GM18517 (cell line): ENCODE data around the gene LATS1.
"Not testable (repeated sequence)": the region's sequence is repeated elsewhere in the genome, so short reads cannot be mapped to it uniquely, and the experiment has no call there.

Experiments used
- ATAC-seq: cut with Tn5 transposase; IDR thresholded peaks from one replicate; pipeline ENCODE4 v1.9.1; 2021; ENCODE audit warnings: mild to moderate bottlenecking, moderate library complexity; ENCODE audit not compliant: unreplicated experiment

The LATS1 gene

GRCh38 chr6:149680503-149680902 lies 37.4 kb downstream of the LATS1 start:
- ATAC-seq: no peak

DNA sequence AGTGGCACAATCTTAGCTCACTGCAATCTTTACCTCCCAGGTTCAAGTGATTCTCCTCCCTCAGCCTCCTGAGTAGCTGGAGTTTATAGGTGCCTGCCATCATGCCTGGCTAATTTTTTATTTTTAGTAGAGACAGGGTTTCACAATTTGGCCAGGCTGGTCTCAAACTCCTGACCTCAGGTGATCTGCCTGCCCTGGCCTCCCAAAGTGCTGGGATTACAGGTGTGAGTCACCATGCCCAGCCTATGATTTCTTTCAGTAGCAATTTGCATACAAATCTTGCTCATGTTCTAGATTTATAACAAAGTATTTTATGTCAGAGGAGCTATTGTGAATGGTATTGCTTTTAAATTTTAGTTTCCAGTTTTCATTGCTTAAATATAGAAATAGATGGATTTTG lies 45.6 kb downstream of the LATS1 start:
- not testable (repeated sequence) for ATAC-seq

DNA sequence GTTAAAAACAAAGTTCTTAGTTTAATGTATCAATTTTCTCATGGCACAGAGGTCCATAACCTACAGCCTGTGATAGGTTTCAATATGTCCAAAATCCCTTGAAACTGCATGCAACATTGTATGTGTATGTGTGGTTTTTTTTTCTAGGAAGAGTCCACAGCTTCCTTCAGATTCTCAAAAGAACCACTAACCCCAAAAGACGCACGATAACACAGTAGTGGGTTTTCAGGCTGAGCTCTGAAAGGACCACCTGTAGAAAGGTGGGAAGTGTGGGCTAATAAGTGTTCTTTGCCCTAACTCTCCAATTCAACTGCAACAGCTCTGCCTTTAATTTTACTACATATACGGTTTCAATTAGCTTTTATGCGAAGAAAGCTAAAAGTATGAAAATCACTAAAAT lies 57.9 kb downstream of the LATS1 start:
- ATAC-seq: no peak

DNA sequence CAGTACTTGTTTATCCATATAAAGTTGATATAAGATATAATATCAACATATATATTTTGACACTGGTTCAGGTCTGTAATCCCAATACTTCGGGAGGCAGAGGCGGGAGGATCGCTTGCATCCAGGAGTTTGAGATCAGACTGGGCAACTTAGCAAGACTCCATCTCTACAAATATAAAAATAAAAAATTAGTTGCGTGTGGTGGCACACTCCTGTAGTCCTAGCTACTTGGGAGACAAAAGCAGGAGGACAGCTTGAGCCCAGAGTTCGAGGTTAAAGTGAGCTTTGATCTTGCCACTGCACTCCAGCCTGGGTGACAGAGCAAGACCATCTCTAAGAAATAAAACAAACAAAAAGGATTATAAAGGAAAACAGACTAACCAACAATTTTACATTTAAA lies 60.5 kb downstream of the LATS1 start:
- no peak for ATAC-seq

DNA sequence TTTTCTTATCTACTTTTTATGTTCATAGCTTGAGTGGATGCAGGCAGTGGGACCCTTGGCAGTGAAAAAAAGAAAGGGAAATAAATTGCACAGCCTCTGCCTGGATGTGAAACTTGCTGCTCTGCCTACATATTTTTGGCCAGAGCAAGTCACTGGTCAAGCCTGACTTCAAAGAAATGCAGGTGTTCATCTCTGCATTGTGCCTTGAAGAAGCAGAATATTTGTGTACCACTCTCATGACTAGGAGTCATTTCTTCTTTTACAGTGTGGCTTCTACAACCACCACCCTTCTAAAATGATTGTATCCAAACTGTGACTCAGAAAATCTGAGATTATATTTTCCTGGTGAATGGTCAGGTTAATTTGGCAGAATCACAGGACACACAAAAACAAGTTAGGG lies 66.8 kb downstream of the LATS1 start:
- no peak for ATAC-seq

DNA sequence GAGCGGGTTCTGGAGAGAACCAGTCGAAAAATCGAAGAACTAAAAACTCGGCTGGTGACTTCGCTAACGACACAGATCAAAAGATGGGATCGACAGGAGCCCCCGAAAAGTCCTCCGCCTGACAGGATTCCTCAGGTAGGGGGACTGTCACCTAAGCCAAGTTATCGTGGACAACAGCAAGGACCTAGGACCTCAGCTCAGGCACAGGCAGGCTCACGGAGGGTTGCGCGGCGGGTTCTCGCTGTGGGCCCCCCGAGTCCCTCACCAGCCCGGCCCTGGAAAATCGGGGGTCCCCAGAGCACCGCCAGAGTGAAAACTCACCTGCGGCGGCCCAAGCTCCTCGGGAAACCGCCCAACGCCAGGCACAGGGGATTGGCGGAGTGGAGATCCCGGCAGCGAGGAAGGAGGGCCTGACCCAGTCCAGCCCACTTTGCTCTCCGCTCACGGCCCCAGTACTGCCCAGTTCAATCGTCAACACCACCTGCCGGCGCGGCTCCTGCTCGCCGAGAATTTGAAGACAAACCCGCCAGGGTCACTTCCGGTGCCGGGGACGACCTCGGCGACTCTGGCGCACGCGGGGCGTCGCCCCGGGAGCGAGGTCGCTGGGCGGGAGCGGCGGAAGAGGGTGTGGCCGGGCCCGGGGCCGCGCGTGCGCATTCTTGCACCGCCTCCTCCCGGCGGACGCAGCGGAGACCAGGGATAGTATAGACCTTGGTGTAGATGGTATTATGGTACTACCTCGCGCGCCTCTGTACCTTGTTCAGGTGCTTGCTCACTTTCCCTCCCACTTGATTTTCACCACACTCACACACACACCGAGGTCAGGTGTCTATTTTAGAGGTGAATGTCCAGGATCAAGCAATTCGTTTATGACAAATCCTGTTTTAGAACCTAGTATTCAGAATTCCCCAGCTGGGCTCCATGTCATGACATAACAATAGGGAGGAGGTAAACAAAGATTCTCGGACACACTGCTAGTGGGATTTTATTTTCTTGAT lies 69.5 kb downstream of the LATS1 start, which contains the start of gene KATNA1:
Gene KATNA1 (minus strand): TSS at position 567 of the 998 bp plus-strand sequence. CDS start 10,167 bp downstream, outside the sequence.
- ATAC-seq: peak; percentile 93

GRCh38 chr6:149646599-149646998 lies 71.3 kb downstream of the LATS1 start:
- no peak for ATAC-seq

- no peak for ATAC-seq
Observed at GRCh38 chr6:149642829-149643580, 74.9 kb downstream of the LATS1 start.

DNA sequence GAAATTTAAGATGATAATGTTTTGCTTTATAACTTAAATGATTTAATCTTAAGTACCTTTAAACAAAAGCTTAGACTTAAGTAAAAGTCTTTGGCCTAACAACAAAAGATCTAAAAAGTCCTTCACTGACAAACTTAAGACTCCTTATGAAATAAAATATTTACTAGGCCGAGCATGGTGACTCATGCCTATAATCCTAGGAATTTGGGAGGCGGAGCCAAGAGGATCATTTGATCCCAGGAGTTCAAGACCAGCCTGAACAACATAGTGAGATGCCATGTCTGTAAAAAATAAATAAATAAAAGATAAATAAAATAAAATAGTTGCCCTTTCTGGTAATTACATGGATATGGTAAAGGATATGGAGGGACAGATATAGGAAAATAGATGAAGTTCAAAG lies 81.8 kb downstream of the LATS1 start:
- ATAC-seq: no peak

DNA sequence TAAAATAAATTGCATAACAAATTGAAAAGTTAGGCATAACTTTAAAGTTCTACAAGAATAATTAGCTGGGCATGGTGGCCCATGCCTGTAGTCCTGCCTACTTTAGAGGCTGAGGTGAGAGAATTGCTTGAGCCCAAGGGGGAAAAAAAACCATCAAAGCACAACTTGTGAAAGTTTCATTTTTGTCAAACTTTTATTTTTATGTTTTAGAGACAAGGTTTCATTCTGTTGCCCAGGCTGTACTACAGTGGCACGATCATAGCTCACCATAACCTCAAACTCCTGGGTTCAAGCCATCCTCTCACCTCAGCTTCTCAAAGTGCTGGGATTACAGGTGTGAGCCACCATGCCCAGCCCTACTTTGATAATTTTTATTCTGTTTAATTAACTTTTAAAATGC lies 83.6 kb downstream of the LATS1 start:
- no peak for ATAC-seq

- no peak for ATAC-seq
Observed at GRCh38 chr6:149628875-149629510, 88.9 kb downstream of the LATS1 start.

- no peak for ATAC-seq
Observed at GRCh38 chr6:149627672-149628071, 90.2 kb downstream of the LATS1 start.

DNA sequence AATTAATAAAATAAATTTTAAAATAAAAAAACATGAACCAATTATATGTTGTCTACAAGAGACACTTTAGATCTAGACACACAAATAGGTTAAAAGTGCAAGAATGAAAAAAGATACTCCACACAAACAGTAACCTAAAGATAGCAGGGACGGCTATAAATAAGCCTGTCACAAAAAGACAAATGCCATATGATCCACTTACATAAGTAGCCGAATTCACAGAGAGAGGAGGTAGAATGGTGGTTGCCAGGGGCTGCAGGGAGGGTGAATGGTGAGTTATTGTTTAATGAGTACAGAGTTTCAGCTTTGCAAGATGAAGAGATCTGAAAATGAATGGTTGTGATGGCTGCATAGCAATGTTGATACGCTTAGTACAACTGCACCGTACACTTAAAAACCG lies 102.1 kb downstream of the LATS1 start:
- no peak for ATAC-seq

GRCh38 chr6:149614337-149614736 lies 103.6 kb downstream of the LATS1 start:
- no peak for ATAC-seq

- no peak for ATAC-seq
Observed at GRCh38 chr6:149608381-149608982, 109.4 kb downstream of the LATS1 start.
